Effector CD4-positive, alpha-beta T cell (primary cell): ENCODE data around the gene ARF5.

Source experiments
- DNase-seq: peaks from one replicate; pipeline ENCODE4 v3.0.0-alpha.2; 2020

The ARF5 gene

GRCh38 chr7:127638197-127638596 lies 50.0 kb downstream of the ARF5 start:
- no peak for DNase-seq
